Non-pigmented ciliary epithelial cell (primary cell): ENCODE measurements around the gene LCN2.

Experiments
- DNase-seq: peaks from one replicate; pipeline ENCODE4 v3.0.0-alpha.2; 2010; ENCODE audit warnings: low read depth

The LCN2 gene

DNA sequence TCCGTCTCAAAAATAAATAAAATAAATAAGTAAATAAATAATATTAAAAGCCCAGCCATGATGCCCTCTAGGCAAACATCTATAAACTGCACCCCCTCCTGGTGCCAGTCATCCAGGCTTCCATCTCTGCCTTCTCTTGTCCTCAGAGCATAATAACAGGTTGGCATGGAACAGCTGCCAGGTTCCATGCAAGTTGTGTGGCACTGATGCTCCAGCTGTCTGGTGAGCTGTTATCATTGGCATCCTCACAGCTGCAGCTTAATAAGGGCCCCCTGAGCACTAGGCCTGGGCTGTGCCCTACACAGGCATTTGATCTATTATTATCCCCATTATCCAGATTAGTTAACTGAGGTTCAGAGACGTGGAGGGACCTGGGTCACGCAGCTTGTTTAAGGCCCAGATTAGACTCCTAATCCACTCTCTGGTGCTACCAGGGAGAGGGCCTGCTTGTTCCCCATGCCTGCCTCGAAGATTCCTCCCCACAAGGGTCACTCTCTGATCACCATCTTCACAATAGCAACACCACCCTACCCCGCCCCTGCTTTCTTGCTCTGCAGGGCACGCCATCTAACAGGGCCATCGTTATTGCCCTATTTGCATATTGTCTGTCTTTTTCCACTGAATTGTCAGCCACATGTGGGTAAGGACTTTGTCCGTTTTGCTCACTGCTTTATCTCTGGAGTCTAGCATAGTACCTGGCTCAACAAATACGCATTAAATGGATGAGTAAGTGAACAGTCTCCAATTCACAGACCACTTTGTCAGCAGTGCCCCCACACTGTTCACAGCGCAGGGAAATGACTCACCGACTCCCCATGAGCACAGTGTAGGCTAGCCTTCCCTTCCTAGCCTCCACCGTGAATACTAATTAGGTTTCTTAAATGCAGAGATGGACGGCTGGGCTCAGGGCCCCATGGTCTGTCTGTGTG is 52.5 kb downstream of the LCN2 start:
- no peak for DNase-seq

DNA sequence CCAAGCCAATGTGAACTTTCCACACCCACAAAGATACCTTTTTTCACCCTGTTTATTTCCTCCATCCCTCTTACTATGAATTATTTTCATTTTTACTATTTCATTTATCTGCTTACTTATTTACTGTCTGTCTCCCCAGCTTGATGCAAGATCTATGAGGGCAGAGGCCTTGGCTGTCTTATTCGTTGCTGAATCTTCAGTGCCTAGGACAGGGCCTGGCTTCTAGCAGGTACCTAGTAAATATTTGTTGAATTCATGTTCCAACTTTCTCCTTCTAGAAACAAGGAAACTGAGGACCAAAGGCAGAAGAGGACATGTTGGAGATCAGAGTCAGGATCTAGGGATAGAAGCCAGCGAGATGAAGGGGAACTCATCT is 53.4 kb downstream of the LCN2 start:
- no peak for DNase-seq
